NCI-H1048 (cell line): ENCODE data around the gene TMEM95.

Source experiments
- DNase-seq: peaks from one replicate; lab custom pipeline; 2025; lab: John Stamatoyannopoulos, UW

Gene TMEM95

GRCh38 chr17:7355053-7355452, at the start of gene TMEM95:
TMEM95 (plus strand) TSS chr17:7355156; CDS start chr17:7355205, 49 bp downstream.
- no peak for DNase-seq

- DNase-seq: peak; percentile 99
Observed at GRCh38 chr17:7306911-7307685, 47.9 kb upstream of the TMEM95 start, which contains the start of gene EIF5A. EIF5A (plus strand) TSS chr17:7307628; CDS start chr17:7309636, 2,008 bp downstream.

GRCh38 chr17:7307686-7308624, 47.0 kb upstream of the TMEM95 start:
- DNase-seq: no peak

- peak; percentile 70 for DNase-seq
Observed at GRCh38 chr17:7308625-7309433, 46.1 kb upstream of the TMEM95 start.

- no peak for DNase-seq
Observed at GRCh38 chr17:7309628-7310027, 45.3 kb upstream of the TMEM95 start.

GRCh38 chr17:7311110-7311705, 43.7 kb upstream of the TMEM95 start:
- DNase-seq: no peak

GRCh38 chr17:7312432-7313087, 42.4 kb upstream of the TMEM95 start:
- DNase-seq: no peak

GRCh38 chr17:7313088-7313889, 41.7 kb upstream of the TMEM95 start:
- no peak for DNase-seq

- no peak for DNase-seq
Observed at GRCh38 chr17:7313890-7314718, 40.9 kb upstream of the TMEM95 start.

GRCh38 chr17:7314719-7315569, 40.0 kb upstream of the TMEM95 start, which contains the start of gene GPS2:
GPS2 (minus strand) TSS chr17:7315360; CDS start chr17:7315052, 308 bp downstream.
- peak; percentile 70 for DNase-seq

- no peak for DNase-seq
Observed at GRCh38 chr17:7315570-7316235, 39.3 kb upstream of the TMEM95 start.

GRCh38 chr17:7317161-7317803, 37.7 kb upstream of the TMEM95 start:
- DNase-seq: no peak

- DNase-seq: no peak
Observed at GRCh38 chr17:7318121-7318860, 36.7 kb upstream of the TMEM95 start.

GRCh38 chr17:7321466-7321865, 33.5 kb upstream of the TMEM95 start:
- DNase-seq: no peak

GRCh38 chr17:7322520-7323194, 32.3 kb upstream of the TMEM95 start:
- DNase-seq: no peak
